KOPT-K1 (cell line): ENCODE measurements around the gene SCN4A.
"Not testable (repeated sequence)": the region's sequence is repeated elsewhere in the genome, so short reads cannot be mapped to it uniquely, and the experiment has no call there.

Source experiments
- H3K27ac ChIP-seq: fragments of 200-600 bp; sonication (generic); 2 replicates; pipeline ENCODE4 v1.5.1; 2016; ENCODE audit warnings: antibody characterized with exemption, mild to moderate bottlenecking, low read depth, low read length; ENCODE audit not compliant: poor library complexity, severe bottlenecking
- H3K36me3 ChIP-seq: fragments of 200-600 bp; sonication (generic); 2 replicates; pipeline ENCODE4 v1.5.1; 2017; ENCODE audit warnings: antibody characterized with exemption, mild to moderate bottlenecking, low read length, moderate library complexity; ENCODE audit not compliant: insufficient read depth
- H3K9me3 ChIP-seq: fragments of 200-600 bp; sonication (generic); 2 replicates; pipeline ENCODE4 v1.5.1; 2017; ENCODE audit warnings: antibody characterized with exemption, low read length, mild to moderate bottlenecking; ENCODE audit not compliant: insufficient read depth, poor library complexity, severe bottlenecking

Gene SCN4A

DNA sequence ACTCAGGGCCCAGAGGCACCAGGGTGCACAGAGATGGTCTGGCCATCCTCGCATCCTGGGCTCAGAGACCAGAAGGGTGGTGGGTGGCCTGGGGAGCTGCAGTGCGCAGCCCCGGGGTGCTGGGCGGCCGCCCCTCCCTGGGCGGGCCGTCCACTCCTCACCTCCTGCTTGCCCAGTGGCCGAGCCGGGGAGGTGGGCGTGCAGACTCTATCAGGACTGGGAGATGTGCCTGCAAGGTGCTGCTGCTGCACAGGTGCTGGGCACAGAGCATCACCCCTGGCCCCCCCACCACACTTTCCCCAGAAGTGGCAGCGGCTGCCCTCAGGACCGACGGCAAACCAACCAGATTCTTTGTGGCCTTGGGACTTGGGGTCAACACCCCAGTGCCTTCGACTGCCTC, at the start of gene SCN4A:
SCN4A (minus strand) TSS at position 123 of the 400 bp plus-strand sequence; CDS start at position 46, 77 bp downstream.
- H3K36me3 ChIP-seq = no peaks in the 10 kb centered on the region
- H3K27ac ChIP-seq = no peak within 1 kb of the TSS
- no peaks in the 10 kb centered on the region for H3K9me3 ChIP-seq

DNA sequence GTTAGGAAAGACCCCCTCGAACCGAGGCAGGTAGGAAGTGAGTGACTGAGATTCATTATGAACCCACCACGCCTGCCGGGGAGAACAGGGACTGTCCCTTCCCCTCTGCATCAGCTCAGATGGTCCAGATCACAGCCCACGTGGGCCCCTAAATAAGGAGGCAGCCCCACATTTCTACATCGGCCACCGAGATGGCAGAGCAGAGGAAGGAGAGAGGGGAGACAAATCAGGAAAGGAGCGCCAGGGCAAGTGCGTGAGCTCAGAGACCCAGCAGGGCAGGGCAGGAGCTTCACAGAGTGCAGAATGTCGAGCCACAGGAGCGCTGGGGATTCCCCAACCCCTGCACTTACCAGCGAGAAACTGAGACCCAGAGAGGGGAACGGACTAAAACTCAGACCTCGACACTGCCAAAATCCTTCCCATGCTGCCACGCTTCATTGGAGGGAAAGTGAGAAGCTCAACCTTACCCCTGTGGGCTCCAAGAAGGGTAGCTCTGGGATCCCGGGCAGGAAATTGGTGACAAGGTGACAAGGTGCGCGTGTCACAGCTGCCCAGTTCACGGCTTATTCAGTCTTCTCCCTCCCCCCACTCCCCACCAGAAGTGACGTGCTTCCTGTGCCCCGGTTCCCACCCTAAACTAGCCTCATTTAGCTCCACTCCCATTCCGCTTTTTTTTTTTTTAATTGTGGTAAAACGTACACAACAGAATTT, 47.5 kb upstream of the SCN4A start, which contains the start of gene ICAM2:
ICAM2 (minus strand) TSS at position 578 of the 711 bp plus-strand sequence. CDS start 13,942 bp downstream, outside the sequence.
- no peaks in the 10 kb centered on the region for H3K36me3 ChIP-seq
- H3K27ac ChIP-seq = peak within 1 kb of the TSS; percentile 95
- H3K9me3 ChIP-seq = no peaks in the 10 kb centered on the region

DNA sequence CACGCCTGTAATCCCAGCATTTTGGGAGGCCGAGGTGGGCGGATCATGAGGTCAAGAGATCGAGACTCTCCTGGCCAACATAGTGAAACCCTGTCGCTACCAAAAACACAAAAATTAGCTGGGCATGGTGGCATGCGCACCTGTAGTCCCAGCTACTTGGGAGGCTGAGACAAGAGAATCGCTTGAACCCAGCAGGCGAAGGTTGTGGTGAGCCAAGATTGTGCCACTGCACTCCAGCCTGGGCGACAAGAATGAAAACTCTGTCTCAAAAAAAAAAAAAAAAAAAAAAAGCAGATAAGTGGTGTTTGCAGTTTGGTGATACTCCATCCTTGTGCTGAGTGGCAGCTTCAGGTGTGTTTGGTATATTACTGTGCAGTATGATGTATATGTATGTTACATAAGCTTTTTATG, 46.8 kb upstream of the SCN4A start:
- H3K27ac ChIP-seq = peak overlapping the region; percentile 95
- H3K36me3 ChIP-seq, H3K9me3 ChIP-seq: not testable (repeated sequence)

DNA sequence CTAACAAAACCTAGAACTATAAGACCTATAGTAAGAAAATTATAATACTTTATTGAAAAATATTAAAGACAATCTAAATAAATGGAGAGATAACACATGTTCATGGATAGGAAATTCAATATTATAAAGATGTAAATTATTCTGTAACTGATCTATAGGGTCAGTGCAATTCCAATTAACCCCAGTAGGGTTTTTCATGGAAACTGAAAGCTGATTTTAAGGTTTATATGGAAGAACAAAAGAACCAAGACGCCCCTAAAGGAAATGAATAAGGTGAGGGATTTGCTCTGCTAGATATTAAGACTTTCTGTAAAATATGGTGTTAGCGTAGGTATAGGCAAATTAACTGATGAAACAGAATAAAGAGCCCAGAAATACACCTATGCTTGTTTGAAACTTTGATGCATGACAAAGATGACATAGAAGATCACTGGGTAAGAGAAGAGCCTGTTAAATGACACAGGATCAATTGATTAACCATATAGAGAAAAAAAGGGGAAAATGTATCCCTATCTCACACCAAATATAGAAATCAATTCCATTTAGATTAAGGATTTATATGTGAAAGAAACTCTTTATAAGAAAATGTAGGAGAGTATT, 44.8 kb upstream of the SCN4A start:
- no peaks in the 10 kb centered on the region for H3K9me3 ChIP-seq
- H3K27ac ChIP-seq = peak overlapping the region; percentile 95
- H3K36me3 ChIP-seq = peaks cover 16% of the 10 kb centered on the region

DNA sequence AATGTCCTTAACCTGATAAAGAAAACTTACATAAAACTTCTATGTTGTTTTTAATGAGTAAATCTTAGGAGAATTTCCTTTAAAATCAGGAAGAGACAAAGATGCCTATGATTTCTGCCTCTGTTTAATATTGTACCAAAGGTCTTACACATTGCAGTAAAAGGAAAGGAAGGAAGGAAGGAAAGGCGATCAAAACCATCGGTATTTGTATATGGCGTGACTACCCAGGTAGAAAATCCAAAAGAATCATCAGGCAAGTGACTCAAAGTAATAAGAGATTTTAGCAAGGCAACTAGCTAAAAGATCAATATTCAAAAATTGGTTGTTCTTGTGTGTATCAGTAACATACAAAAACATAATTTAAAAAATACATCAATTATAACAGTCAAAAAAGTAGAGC, 44.3 kb upstream of the SCN4A start:
- Histone ChIP-seq H3K27ac (peak overlapping the region; percentile 95), H3K36me3 (peaks cover 21% of the 10 kb centered on the region), H3K9me3 (no peaks in the 10 kb centered on the region)

DNA sequence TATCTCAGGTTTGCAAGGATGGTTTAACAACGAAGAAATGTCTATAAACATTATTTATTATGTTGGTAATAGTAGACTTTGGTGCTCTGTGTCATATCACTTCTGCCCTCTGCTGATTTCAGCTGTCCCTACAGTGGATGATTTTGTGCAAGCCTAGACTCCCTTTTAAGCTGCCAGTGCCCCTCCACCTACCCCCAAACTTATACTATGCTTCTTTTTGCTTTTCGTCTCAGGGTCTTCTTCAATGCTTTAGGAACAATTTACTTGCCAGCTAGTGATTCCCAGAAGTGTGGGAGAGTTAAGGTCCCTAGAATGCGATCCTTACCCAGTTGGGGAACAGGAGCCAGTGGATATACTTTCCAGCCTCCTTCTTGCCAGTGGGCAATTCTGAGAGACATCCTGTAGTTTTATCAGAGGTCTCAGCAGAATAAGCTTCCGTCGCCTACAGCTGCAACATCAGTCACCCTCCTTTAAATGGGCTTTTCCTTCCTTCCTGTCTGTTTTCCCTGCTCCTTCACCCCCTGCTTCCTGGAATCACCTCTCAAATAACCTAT, 43.6 kb upstream of the SCN4A start:
- Histone ChIP-seq H3K9me3 (no peaks in the 10 kb centered on the region), H3K36me3 (peaks cover 28% of the 10 kb centered on the region), H3K27ac (peak overlapping the region; percentile 95)

DNA sequence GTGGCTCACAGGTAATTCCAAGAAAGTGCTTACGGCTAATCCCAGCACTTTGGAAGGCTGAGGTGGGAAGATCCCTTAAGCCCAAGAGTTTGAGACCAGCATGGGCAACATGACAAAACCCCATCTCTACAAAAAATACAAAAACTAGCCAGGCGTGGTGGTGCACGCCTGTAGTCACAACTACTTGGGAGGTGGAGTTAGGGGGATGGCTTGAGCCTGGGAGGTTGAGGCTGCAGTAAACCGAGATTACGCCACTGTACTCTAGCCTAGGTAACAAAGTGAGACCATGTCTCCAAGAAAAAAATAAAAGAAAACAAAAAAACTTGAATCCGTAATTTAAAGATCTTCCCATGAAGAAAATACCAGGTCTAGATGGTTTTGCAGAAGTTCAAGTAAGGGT, 42.7 kb upstream of the SCN4A start:
- Histone ChIP-seq H3K36me3 (peaks cover 36% of the 10 kb centered on the region), H3K9me3 (no peaks in the 10 kb centered on the region), H3K27ac (peak overlapping the region; percentile 95)

DNA sequence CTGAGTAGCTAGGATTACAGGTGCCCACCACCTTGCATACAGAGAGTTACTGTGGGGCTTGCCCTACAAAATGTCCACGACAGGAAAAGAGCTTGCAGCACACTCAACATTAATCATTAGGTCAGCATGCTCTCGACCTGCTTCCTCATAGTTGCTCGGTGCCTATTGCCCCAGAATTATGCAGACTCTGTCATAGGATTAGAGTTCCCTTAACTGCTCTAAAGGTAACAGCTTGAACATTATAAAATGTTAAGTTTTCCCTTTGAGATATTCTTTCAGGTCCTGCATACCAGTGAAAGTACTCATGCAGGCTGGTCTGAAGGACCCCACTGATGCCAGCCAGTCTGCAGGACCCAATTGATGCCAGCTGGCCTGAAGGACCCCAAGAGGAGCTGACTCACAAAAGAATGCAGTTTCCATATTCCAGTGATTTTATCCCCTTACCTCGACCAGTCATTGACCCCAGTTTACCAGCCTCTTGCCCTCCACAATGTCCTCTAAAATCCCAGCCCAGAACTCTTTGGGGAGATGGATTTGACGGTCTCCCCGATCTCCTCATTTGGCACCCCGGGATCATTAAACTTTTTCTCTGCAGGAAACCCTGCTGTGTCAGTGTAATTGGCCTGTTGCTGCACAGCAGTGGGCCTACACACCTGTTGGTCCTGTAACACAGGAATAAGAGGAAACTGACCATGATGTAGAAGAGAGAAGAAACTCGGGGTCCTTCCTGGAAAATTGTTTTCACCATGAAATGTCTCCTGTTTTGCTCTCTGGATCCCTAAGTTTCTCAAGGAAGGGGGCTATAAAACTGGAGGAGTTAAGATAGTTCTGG, 37.1 kb upstream of the SCN4A start:
- Histone ChIP-seq H3K27ac (peak overlapping the region; percentile 14), H3K9me3 (no peaks in the 10 kb centered on the region), H3K36me3 (peaks cover 93% of the 10 kb centered on the region)

DNA sequence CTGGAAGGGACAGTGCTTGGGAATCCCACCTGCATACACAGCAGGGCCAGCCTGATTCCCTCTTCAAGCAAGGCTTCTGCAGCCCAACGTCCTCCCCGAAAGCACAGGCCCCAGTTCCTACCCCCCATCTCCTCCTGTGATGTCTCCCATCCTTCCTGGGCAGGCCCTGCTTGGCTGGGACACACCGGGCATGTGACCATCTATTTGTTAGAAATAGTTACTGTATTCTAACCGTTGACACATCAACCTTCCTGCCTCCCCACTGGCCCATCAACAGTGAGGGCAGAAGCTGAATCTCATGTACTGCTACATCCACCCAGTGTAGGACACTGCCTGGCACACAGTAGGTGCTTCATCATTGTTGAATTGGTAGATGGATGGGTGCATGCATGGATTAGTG, 36.1 kb upstream of the SCN4A start:
- Histone ChIP-seq H3K27ac (no peak overlapping the region), H3K9me3 (no peaks in the 10 kb centered on the region), H3K36me3 (peaks cover 98% of the 10 kb centered on the region)

DNA sequence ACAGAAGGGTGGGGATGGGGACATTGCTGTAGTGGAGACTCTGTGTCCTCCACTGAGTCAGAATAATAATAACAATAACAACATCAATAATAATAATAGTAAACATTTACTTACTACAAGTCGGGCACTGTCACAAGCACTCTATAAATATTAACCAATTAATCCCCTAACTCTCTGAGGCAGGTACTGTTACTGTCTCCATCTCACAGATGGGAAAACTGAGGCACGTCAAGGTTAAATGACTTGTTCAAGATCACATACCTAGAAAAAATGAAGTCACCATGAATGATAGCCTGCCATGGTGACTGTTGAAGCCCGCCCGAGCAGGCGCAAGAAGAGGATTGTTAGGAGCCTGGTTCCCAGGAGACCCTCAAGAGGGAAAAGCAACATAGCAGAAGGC, 35.6 kb upstream of the SCN4A start:
- Histone ChIP-seq H3K36me3 (peaks cover 100% of the 10 kb centered on the region), H3K27ac (no peak overlapping the region), H3K9me3 (no peaks in the 10 kb centered on the region)

DNA sequence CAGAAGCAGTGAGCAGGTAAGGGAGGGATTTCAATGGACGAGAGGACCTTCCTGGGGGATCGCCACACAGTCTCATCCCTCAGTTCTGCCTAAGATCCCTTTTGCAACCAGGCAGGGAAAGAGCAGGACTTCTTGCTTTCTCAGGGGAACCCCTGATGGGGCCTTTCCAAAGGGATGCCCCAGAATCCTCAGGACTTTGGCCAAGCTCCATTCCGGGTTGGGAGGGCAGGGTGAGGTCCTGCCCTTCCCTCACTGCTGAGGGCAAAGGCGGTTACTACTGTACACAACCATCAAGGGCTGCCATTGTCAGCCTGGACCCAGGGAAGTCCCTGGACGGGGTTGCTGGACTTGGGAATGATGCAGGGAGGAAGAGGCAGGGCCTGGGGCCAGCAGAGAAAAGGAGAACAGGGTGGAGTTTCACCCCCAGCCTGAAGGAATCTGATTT, 35.1 kb upstream of the SCN4A start:
- H3K27ac ChIP-seq = no peak overlapping the region
- H3K36me3 ChIP-seq = peaks cover 100% of the 10 kb centered on the region
- no peaks in the 10 kb centered on the region for H3K9me3 ChIP-seq

DNA sequence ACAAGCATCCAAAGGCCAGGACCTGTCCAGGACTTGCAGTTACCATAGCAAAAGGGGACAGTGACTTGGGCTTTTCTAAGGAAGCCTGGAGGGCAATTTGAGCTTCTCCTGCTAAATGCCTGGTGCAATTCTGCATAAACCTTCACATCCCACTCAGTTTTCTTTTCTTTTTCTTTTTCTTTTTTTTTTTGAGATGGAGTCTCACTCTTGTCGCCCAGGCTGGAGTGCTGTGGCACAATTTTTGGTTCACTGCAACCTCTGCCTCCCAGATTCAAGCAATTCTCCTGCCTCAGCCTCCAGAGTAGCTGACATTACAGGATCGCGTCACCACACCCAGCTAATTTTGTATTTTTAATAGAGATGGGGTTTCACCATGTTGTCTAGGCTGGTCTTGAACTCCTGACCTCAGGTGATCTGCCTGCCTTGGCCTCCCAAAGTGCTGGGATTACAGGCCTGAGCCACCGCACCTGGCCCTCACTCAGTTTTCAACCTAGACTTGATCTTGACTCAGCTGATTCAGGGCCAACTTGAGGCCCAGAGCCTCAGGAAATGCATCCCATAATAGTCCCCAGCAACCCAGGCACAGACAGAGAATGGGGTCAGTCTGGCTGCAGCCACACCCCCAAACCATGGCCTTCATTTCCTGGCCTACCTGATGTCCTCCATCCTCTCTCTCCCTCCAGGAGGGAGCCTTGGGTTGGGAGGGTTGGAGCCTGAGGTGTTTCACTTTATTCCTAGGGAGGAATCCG, 34.5 kb upstream of the SCN4A start:
- not testable (repeated sequence) for H3K27ac ChIP-seq, H3K9me3 ChIP-seq
- H3K36me3 ChIP-seq = peaks cover 100% of the 10 kb centered on the region

DNA sequence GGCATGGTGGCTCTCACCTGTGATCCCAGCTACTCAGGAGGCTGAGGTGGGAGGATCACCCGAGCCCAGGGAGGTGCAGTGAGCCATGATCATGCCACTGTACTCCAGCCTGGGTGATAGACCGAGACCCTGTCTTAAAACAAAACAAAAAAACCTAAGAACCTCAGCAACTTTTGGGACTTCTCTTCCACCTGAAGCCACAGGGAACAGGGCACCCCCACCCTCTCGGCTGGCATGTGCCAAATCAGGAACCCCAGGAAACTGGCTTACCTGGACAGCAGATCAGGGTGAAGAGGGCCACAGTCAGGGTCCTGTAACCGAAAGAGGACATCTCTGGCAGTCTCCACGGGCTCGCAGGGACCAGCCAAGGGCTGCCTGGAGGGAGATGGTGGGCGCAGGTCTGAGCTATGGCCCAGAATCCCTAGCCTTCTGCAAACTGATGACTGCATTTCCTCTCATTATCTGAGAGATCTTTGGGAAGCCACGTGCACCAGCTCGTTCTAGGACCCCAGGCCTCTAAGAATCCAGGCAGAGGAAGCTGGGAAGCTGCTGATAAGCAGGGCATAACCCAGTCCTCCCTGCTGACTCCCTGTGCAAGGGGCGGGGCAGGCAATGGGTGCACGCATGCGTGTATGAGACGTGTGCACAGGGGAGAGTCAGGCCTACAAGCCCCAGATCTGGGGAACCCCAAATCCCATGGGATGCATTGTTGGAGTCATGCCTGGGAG, 33.8 kb upstream of the SCN4A start:
- H3K36me3 ChIP-seq = peaks cover 100% of the 10 kb centered on the region

DNA sequence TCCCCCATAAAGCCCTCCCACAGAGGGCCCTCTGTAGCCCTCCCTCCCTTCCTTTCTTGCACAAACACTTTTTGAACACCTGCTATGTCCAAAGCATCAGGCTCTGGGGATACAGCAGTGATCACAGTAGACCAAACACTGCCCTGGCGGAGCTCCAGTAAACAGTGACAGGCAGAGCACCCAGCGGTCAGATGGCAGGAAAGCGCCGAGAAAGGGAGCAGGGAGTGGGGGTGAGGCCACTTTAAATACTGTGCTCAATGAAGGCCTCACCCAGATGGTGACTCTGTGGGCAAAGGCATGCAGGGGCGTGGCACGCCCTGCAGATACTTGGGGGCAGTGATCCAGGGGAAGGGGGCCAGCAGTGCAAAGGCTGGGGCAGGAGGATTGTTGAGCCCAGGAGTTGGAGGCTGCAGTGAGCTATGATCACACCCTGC, 33.0 kb upstream of the SCN4A start:
- H3K36me3 ChIP-seq = peaks cover 98% of the 10 kb centered on the region
- no peaks in the 10 kb centered on the region for H3K9me3 ChIP-seq
- no peak overlapping the region for H3K27ac ChIP-seq

More for the DNA sequence above, 33.8 kb upstream of the SCN4A start:
- no peaks in the 10 kb centered on the region for H3K9me3 ChIP-seq
- H3K27ac ChIP-seq = no peak overlapping the region
